ENCODE results near the gene RNPEPL1.

The RNPEPL1 gene

GRCh38 chr2:240553956-240554480 lies 14.3 kb upstream of the RNPEPL1 start:
- Histone ChIP-seq H3K9ac (ENCODE audit: insufficient read length) (no peak overlapping the region), H3K9me3 (ENCODE audit: low read depth, low read length) (no peaks in the 10 kb centered on the region), H3K4me3 (no peak overlapping the region), H3K27ac (no peak overlapping the region), H3K36me3 (ENCODE audit: insufficient read depth, low read length) (peaks cover 20% of the 10 kb centered on the region)
- no peak for TF ChIP-seq EZH2 (IDR thresholded peaks at IDR 0.05)
- TF ChIP-seq POLR2AphosphoS5 (IDR thresholded peaks at IDR 0.05; ENCODE audit: borderline replicate concordance, low read depth, low read length) = no peak
- TF ChIP-seq FOXP2 (optimal IDR thresholded peaks at IDR 0.05; ENCODE audit: control extremely low read depth, extremely low read length, insufficient read depth) = no peak
- no peak for DNase-seq (ENCODE audit: low read depth, low spot score)

GRCh38 chr2:240554767-240555493 lies 13.4 kb upstream of the RNPEPL1 start:
- no peak for TF ChIP-seq FOXP2 (optimal IDR thresholded peaks at IDR 0.05; ENCODE audit: control extremely low read depth, extremely low read length, insufficient read depth)
- TF ChIP-seq POLR2AphosphoS5 (IDR thresholded peaks at IDR 0.05; ENCODE audit: borderline replicate concordance, low read depth, low read length) = no peak
- no peak for TF ChIP-seq EZH2 (IDR thresholded peaks at IDR 0.05)
- H3K36me3 ChIP-seq (ENCODE audit: insufficient read depth, low read length) = peaks cover 24% of the 10 kb centered on the region
- no peak overlapping the region for H3K9ac ChIP-seq (ENCODE audit: insufficient read length)
- no peaks in the 10 kb centered on the region for H3K9me3 ChIP-seq (ENCODE audit: low read depth, low read length)
- no peak overlapping the region for H3K4me3 ChIP-seq
- DNase-seq (ENCODE audit: low read depth, low spot score) = no peak
- no peak overlapping the region for H3K27ac ChIP-seq

- H3K36me3 ChIP-seq (ENCODE audit: insufficient read depth, low read length) = peaks cover 24% of the 10 kb centered on the region
- no peak overlapping the region for H3K9ac ChIP-seq (ENCODE audit: insufficient read length)
- no peak for DNase-seq (ENCODE audit: low read depth, low spot score)
- no peak overlapping the region for H3K4me3 ChIP-seq
- no peak for TF ChIP-seq EZH2 (IDR thresholded peaks at IDR 0.05)
- TF ChIP-seq FOXP2 (optimal IDR thresholded peaks at IDR 0.05; ENCODE audit: control extremely low read depth, extremely low read length, insufficient read depth) = no peak
- TF ChIP-seq POLR2AphosphoS5 (IDR thresholded peaks at IDR 0.05; ENCODE audit: borderline replicate concordance, low read depth, low read length) = no peak
- no peak overlapping the region for H3K27ac ChIP-seq
- H3K9me3 ChIP-seq (ENCODE audit: low read depth, low read length) = no peaks in the 10 kb centered on the region
Measured at GRCh38 chr2:240555541-240556250, 12.6 kb upstream of the RNPEPL1 start.

GRCh38 chr2:240556553-240557100 lies 11.7 kb upstream of the RNPEPL1 start:
- no peak overlapping the region for H3K9ac ChIP-seq (ENCODE audit: insufficient read length)
- no peak overlapping the region for H3K27ac ChIP-seq
- H3K4me3 ChIP-seq = no peak overlapping the region
- peaks cover 15% of the 10 kb centered on the region for H3K36me3 ChIP-seq (ENCODE audit: insufficient read depth, low read length)
- DNase-seq (ENCODE audit: low read depth, low spot score) = no peak
- TF ChIP-seq POLR2AphosphoS5 (IDR thresholded peaks at IDR 0.05; ENCODE audit: borderline replicate concordance, low read depth, low read length) (no peak), FOXP2 (optimal IDR thresholded peaks at IDR 0.05; ENCODE audit: control extremely low read depth, extremely low read length, insufficient read depth) (no peak), EZH2 (IDR thresholded peaks at IDR 0.05) (no peak)
- H3K9me3 ChIP-seq (ENCODE audit: low read depth, low read length) = no peaks in the 10 kb centered on the region

GRCh38 chr2:240557101-240557751 lies 11.1 kb upstream of the RNPEPL1 start:
- H3K27ac ChIP-seq = no peak overlapping the region
- H3K9ac ChIP-seq (ENCODE audit: insufficient read length) = no peak overlapping the region

GRCh38 chr2:240557808-240558207 lies 10.5 kb upstream of the RNPEPL1 start, which contains the start of gene ANKMY1:
ANKMY1 (minus strand) TSS chr2:240557988; CDS start chr2:240557335, 653 bp downstream.
- no peak within 1 kb of the TSS for H3K9ac ChIP-seq (ENCODE audit: insufficient read length)
- H3K36me3 ChIP-seq (ENCODE audit: insufficient read depth, low read length) = peaks cover 5% of the 10 kb centered on the region; the same call in 1 of the 2 replicates
- TF ChIP-seq FOXP2 (optimal IDR thresholded peaks at IDR 0.05; ENCODE audit: control extremely low read depth, extremely low read length, insufficient read depth) (no peak), POLR2AphosphoS5 (IDR thresholded peaks at IDR 0.05; ENCODE audit: borderline replicate concordance, low read depth, low read length) (peak; percentile 30; the same call in 1 of the 2 replicates)
- no peak within 1 kb of the TSS for H3K27ac ChIP-seq
- peak within 1 kb of the TSS; percentile 67 for H3K4me3 ChIP-seq
- no peaks in the 10 kb centered on the region for H3K9me3 ChIP-seq (ENCODE audit: low read depth, low read length)
- DNase-seq (ENCODE audit: low read depth, low spot score) = no peak

More at GRCh38 chr2:240557101-240557751, 11.1 kb upstream of the RNPEPL1 start:
- no peak for TF ChIP-seq POLR2AphosphoS5 (IDR thresholded peaks at IDR 0.05; ENCODE audit: borderline replicate concordance, low read depth, low read length)
- no peak for TF ChIP-seq FOXP2 (optimal IDR thresholded peaks at IDR 0.05; ENCODE audit: control extremely low read depth, extremely low read length, insufficient read depth)
- TF ChIP-seq EZH2 (IDR thresholded peaks at IDR 0.05) = no peak
- Histone ChIP-seq H3K4me3 (peak overlapping the region; percentile 67), H3K9me3 (ENCODE audit: low read depth, low read length) (no peaks in the 10 kb centered on the region), H3K36me3 (ENCODE audit: insufficient read depth, low read length) (peaks cover 9% of the 10 kb centered on the region)
- DNase-seq (ENCODE audit: low read depth, low spot score) = no peak

GRCh38 chr2:240558236-240558761 lies 10.0 kb upstream of the RNPEPL1 start:
- H3K27ac ChIP-seq = no peak overlapping the region
- H3K9ac ChIP-seq (ENCODE audit: insufficient read length) = no peak overlapping the region
- H3K36me3 ChIP-seq (ENCODE audit: insufficient read depth, low read length) = peaks cover 4% of the 10 kb centered on the region; the same call in 1 of the 2 replicates
- peak overlapping the region; percentile 67 for H3K4me3 ChIP-seq
- DNase-seq (ENCODE audit: low read depth, low spot score) = no peak
- H3K9me3 ChIP-seq (ENCODE audit: low read depth, low read length) = no peaks in the 10 kb centered on the region
- TF ChIP-seq EZH2 (IDR thresholded peaks at IDR 0.05) (no peak), POLR2AphosphoS5 (IDR thresholded peaks at IDR 0.05; ENCODE audit: borderline replicate concordance, low read depth, low read length) (no peak), FOXP2 (optimal IDR thresholded peaks at IDR 0.05; ENCODE audit: control extremely low read depth, extremely low read length, insufficient read depth) (no peak)

All from SK-N-MC (cell line).